GM12874 (cell line): ENCODE results near the gene OPTC.

Source experiments
- CTCF ChIP-seq: IDR thresholded peaks from 2 replicates; pipeline ENCODE4 v1.5.1; 2011; ENCODE audit warnings: low read depth, mild to moderate bottlenecking, control low read depth, low read length, moderate library complexity; ENCODE audit not compliant: insufficient read depth

OPTC gene

GRCh38 chr1:203528976-203529835, 35.3 kb downstream of the OPTC start:
- no peak for TF ChIP-seq CTCF

- TF ChIP-seq CTCF = no peak
Observed at GRCh38 chr1:203531063-203531462, 37.1 kb downstream of the OPTC start.

GRCh38 chr1:203534012-203534411, 40.1 kb downstream of the OPTC start:
- TF ChIP-seq CTCF = no peak

GRCh38 chr1:203534526-203534925, 40.6 kb downstream of the OPTC start:
- TF ChIP-seq CTCF = no peak

- no peak for TF ChIP-seq CTCF
Observed at GRCh38 chr1:203536575-203536974, 42.6 kb downstream of the OPTC start.

GRCh38 chr1:203536980-203537455, 43.1 kb downstream of the OPTC start:
- TF ChIP-seq CTCF = no peak

- no peak for TF ChIP-seq CTCF
Observed at GRCh38 chr1:203537806-203538464, 44.0 kb downstream of the OPTC start.
